Esophagus muscularis mucosa (tissue), 4 donors: ENCODE measurements around the gene HS3ST5.

Source experiments
- CTCF ChIP-seq, 3 experiments: fragments of 200-600 bp in 2 of 3; fragments of 450-650 bp in 1 of 3; sonication (generic) in 2 of 3; IDR thresholded peaks; one replicate each; pipeline ENCODE4 v1.5.1; 2017 to 2019; ENCODE audit warnings: antibody characterized with exemption in 3 of 3, mild to moderate bottlenecking in 2 of 3, moderate library complexity in 1 of 3
- EP300 ChIP-seq: sonication (generic); formaldehyde crosslinking; IDR thresholded peaks from one replicate; pipeline ENCODE4 v1.6.1; 2017; ENCODE audit warnings: antibody characterized with exemption
- POLR2A ChIP-seq: fragments of 450-650 bp; IDR thresholded peaks from one replicate; pipeline ENCODE4 v1.6.1; 2017; ENCODE audit warnings: antibody characterized with exemption, moderate library complexity, mild to moderate bottlenecking, low read depth
- POLR2AphosphoS5 ChIP-seq, 2 donors: sonication (generic); formaldehyde crosslinking; IDR thresholded peaks; one replicate each; pipeline ENCODE4 v1.6.1; 2017; ENCODE audit warnings: antibody characterized with exemption in 2 of 2

GRCh38 chr6:114068116-114068515 is 274.7 kb downstream of the HS3ST5 start:
- TF ChIP-seq CTCF (IDR thresholded peaks at IDR 0.05) (no peak), POLR2A (no peak), EP300 (no peak), POLR2AphosphoS5 (IDR thresholded peaks at IDR 0.05) (no peak)
